ENCODE results near the gene KDM2A.
"Not testable (repeated sequence)": the region's sequence is repeated elsewhere in the genome, so short reads cannot be mapped to it uniquely, and the experiment has no call there.

Gene KDM2A

GRCh38 chr11:67105964-67106363 is 13.1 kb upstream of the KDM2A start:
- H3K9me3 Mint-ChIP-seq: no peaks in the 10 kb centered on the region
- no peak overlapping the region for H3K4me3 Mint-ChIP-seq
- DNase-seq (ENCODE audit: low spot score in 2 of 2) (no peak), ATAC-seq (no peak)
- no peaks in the 10 kb centered on the region for H3K36me3 Mint-ChIP-seq
- peaks cover 8% of the 10 kb centered on the region for H3K4me1 Mint-ChIP-seq
- H3K27ac Mint-ChIP-seq: no peak overlapping the region

- ATAC-seq (no peak), DNase-seq (ENCODE audit: low spot score in 2 of 2) (no peak)
- Mint-ChIP-seq H3K4me1 (peaks cover 13% of the 10 kb centered on the region), H3K9me3 (no peaks in the 10 kb centered on the region), H3K27ac (no peak overlapping the region), H3K4me3 (no peak overlapping the region), H3K36me3 (no peaks in the 10 kb centered on the region)
These were observed 7.8 kb upstream of the KDM2A start for GRCh38 chr11:67111261-67111660.

GRCh38 chr11:67113231-67113721 is 5.8 kb upstream of the KDM2A start:
- peak overlapping the region; percentile 19 for H3K4me3 Mint-ChIP-seq
- no peaks in the 10 kb centered on the region for H3K9me3 Mint-ChIP-seq
- H3K4me1 Mint-ChIP-seq: peaks cover 13% of the 10 kb centered on the region
- no peaks in the 10 kb centered on the region for H3K36me3 Mint-ChIP-seq
- peak overlapping the region; percentile 48 for H3K27ac Mint-ChIP-seq
- ATAC-seq (peak; percentile 17), DNase-seq (ENCODE audit: low spot score in 2 of 2) (peak in 1 of 2 donors; percentile 57)

GRCh38 chr11:67114275-67114896 is 4.7 kb upstream of the KDM2A start:
- H3K36me3 Mint-ChIP-seq: peaks cover 11% of the 10 kb centered on the region
- H3K4me1 Mint-ChIP-seq: peaks cover 13% of the 10 kb centered on the region
- H3K9me3 Mint-ChIP-seq: no peaks in the 10 kb centered on the region
- H3K4me3 Mint-ChIP-seq: no peak overlapping the region
- ATAC-seq: no peak
- no peak overlapping the region for H3K27ac Mint-ChIP-seq
- DNase-seq (ENCODE audit: low spot score in 2 of 2): no peak

GRCh38 chr11:67116758-67117105 is 2.3 kb upstream of the KDM2A start:
- Mint-ChIP-seq H3K27ac (no peak overlapping the region), H3K4me1 (peaks cover 22% of the 10 kb centered on the region)
- ATAC-seq: no peak

GRCh38 chr11:67117176-67117575 is 1.9 kb upstream of the KDM2A start:
- Mint-ChIP-seq H3K4me1 (peaks cover 26% of the 10 kb centered on the region), H3K4me3 (peak overlapping the region; percentile 98), H3K36me3 (peaks cover 37% of the 10 kb centered on the region), H3K9me3 (no peaks in the 10 kb centered on the region), H3K27ac (peak overlapping the region; percentile 58)
- no peak for DNase-seq (ENCODE audit: low spot score in 2 of 2)
- ATAC-seq: no peak

More at GRCh38 chr11:67116758-67117105, 2.3 kb upstream of the KDM2A start:
- Mint-ChIP-seq H3K36me3 (peaks cover 33% of the 10 kb centered on the region), H3K9me3 (no peaks in the 10 kb centered on the region), H3K4me3 (no peak overlapping the region)
- no peak for DNase-seq (ENCODE audit: low spot score in 2 of 2)

DNA sequence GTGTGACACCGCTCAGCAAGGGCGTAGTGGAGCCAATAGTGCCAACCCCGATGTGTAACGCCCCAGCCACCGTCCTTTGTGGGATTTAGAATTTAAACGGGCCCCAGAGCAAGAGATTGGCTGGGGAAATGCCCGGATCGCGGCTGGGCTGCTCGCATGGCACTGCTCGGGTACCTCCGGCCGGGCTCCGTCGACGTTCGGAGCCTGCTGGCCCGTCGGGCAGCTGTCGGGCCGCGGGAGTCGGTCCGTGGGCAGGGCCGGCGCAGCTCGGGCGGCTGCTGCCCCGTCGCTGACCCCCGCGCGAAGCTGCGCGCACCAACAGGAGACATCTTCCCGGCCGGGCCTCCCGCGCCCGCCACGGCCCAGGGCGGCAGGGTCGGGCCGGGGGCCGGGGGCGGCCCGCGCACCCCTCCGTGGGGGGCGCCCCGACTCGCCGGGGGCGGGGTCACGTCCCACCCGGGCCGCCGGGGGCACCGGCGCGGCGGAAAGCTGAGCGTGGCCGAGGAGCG is 1.3 kb upstream of the KDM2A start:
- Mint-ChIP-seq H3K36me3 (peaks cover 43% of the 10 kb centered on the region), H3K9me3 (no peaks in the 10 kb centered on the region), H3K4me1 (peaks cover 26% of the 10 kb centered on the region), H3K27ac (peak overlapping the region; percentile 58), H3K4me3 (peak overlapping the region; percentile 98)
- ATAC-seq (peak; percentile 14), DNase-seq (ENCODE audit: low spot score in 2 of 2) (peak; percentile 36 to 77)

- H3K9me3 Mint-ChIP-seq: no peaks in the 10 kb centered on the region
- peak overlapping the region; percentile 98 for H3K4me3 Mint-ChIP-seq
- ATAC-seq (peak; percentile 39), DNase-seq (ENCODE audit: low spot score in 2 of 2) (peak; percentile 53 to 85)
- H3K27ac Mint-ChIP-seq: peak overlapping the region; percentile 97
- peaks cover 48% of the 10 kb centered on the region for H3K36me3 Mint-ChIP-seq
- H3K4me1 Mint-ChIP-seq: peaks cover 23% of the 10 kb centered on the region
These were observed 789 bp upstream of the KDM2A start for GRCh38 chr11:67118181-67118766.

DNA sequence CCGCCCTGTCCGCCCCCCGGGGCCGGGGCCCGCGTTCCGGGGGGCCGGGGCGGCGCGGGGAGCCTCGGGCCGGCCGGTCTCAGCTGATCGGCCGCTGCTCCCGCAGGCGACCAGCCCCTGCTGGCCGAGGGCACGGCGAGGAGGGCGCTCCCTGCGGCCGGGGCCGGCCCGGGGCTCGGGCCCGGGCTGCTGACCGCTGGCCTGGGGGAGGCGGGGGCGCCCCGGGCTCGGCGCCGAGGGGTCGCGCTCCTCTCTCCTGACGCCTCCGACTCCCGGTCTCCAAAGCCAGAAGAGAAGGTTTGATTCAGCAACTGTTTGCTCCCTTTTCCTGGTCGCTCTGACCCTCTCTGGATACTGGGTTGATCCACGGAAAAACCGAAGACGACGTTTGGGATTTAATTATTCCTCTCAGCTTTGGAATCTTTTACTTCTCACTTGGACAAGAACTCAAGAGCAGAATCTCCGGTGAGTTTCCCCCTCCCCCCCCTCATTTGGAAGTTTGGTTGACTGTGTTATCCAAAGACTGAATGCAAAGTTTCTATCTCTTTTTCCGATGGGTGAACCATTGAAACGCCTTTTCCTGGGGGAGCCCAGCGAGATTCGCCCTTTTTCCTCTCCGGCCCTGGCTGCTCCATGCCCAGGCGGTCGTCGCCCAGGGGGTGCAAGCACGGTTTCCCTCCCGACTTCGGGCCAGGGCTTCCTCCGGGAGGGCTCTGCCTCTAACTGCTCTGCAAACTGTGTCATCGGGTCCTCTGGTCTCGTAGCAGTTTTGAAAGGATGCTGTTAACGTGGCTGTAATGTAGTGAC is 725 bp downstream of the KDM2A start:
- H3K27ac Mint-ChIP-seq: peak overlapping the region; percentile 97
- H3K4me3 Mint-ChIP-seq: peak overlapping the region; percentile 98
- H3K9me3 Mint-ChIP-seq: no peaks in the 10 kb centered on the region
- H3K4me1 Mint-ChIP-seq: peaks cover 13% of the 10 kb centered on the region
- DNase-seq (ENCODE audit: low spot score in 2 of 2): peak in 1 of 2 donors; percentile 71
- ATAC-seq: no peak
- peaks cover 63% of the 10 kb centered on the region for H3K36me3 Mint-ChIP-seq

DNA sequence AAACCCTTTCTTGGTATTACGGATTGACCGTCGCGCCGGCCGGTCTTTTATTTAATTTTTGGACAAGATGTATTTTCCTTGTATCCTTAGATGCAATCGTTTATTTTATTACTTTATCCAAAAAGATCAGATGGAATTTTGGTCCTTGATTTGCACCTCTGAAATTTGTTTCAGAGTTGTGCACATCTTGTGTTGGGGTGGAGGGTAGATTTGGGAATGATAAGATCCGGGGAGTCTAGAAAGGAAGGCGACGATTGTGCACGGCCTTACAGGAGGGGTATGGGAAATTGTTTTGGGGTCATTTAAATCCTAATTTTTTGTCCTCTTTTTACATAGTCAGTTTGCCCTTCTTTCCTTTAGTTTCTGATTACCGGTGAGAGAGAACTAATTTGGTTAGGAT is 1.4 kb downstream of the KDM2A start:
- Mint-ChIP-seq H3K36me3 (peaks cover 70% of the 10 kb centered on the region), H3K9me3 (no peaks in the 10 kb centered on the region), H3K4me1 (peaks cover 13% of the 10 kb centered on the region), H3K27ac (peak overlapping the region; percentile 97), H3K4me3 (peak overlapping the region; percentile 98)
- DNase-seq (ENCODE audit: low spot score in 2 of 2): no peak
- no peak for ATAC-seq

- no peak for ATAC-seq
- Mint-ChIP-seq H3K9me3 (no peaks in the 10 kb centered on the region), H3K4me3 (peak overlapping the region; percentile 98), H3K27ac (peak overlapping the region; percentile 97), H3K4me1 (peaks cover 13% of the 10 kb centered on the region), H3K36me3 (peaks cover 76% of the 10 kb centered on the region)
- peak in 1 of 2 donors; percentile 57 for DNase-seq (ENCODE audit: low spot score in 2 of 2)
These were observed 2.0 kb downstream of the KDM2A start for GRCh38 chr11:67120881-67121710.

DNA sequence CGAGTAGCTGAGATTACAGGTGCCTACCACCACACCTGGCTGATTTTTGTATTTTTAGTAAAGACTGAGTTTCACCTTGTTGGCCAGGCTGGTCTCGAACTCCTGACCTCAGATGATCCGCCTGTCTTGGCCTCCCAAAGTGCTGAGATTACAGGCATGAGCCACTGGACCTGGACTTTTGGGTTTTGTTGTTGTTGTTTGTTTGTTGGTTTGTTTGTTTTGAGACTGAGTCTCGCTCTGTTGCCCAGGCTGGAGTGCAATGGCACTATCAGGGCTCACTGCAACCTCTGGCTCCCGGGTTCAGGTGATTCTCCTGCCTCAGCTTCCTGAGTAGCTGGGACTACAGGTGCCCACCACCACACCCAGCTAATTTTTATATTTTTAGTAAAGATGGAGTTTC is 4.7 kb downstream of the KDM2A start:
- Mint-ChIP-seq H3K4me1 (peaks cover 15% of the 10 kb centered on the region), H3K36me3 (peaks cover 99% of the 10 kb centered on the region)
- H3K9me3 Mint-ChIP-seq; ATAC-seq; DNase-seq (ENCODE audit: low spot score in 2 of 2); H3K27ac Mint-ChIP-seq; H3K4me3 Mint-ChIP-seq: not testable (repeated sequence)

GRCh38 chr11:67126243-67126642 is 7.2 kb downstream of the KDM2A start:
- not testable (repeated sequence) for H3K4me3 Mint-ChIP-seq; DNase-seq (ENCODE audit: low spot score in 2 of 2)
- H3K27ac Mint-ChIP-seq: peak overlapping the region; percentile 20

DNA sequence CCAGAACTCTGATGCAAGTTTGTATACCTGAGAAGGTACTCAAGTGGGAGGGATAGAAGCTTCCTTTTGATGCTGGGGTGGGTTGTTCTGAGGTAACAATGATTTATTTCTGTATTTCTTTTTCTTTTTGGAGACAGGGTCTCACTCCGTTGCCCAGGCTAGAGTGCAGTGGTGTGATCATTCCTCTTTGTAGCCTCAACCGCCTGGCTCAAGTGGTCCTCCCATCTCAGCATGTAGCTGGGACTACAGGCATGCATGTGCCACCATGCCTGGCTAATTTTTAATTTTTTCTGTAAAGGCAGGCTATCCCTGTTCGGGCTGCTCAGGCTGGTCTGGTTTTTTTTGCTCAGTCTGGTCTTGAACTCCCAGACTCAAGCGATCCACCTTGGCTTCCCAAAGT is 7.9 kb downstream of the KDM2A start:
- no peak for DNase-seq (ENCODE audit: low spot score in 2 of 2)
- H3K9me3 Mint-ChIP-seq: no peaks in the 10 kb centered on the region
- no peak for ATAC-seq
- H3K4me1 Mint-ChIP-seq: peaks cover 12% of the 10 kb centered on the region
- H3K4me3 Mint-ChIP-seq: no peak overlapping the region
- peak overlapping the region; percentile 20 for H3K27ac Mint-ChIP-seq
- peaks cover 100% of the 10 kb centered on the region for H3K36me3 Mint-ChIP-seq

More at GRCh38 chr11:67126243-67126642, 7.2 kb downstream of the KDM2A start:
- H3K4me1 Mint-ChIP-seq: peaks cover 20% of the 10 kb centered on the region
- not testable (repeated sequence) for ATAC-seq, H3K9me3 Mint-ChIP-seq
- H3K36me3 Mint-ChIP-seq: peaks cover 100% of the 10 kb centered on the region

All from stimulated activated effector memory CD8-positive, alpha-beta T cell treated with anti-CD3 and anti-CD28 coated beads, Interleukin-12 subunit alpha, Interleukin-12 subunit beta, amount 100 ng/mL, for 72 hours (primary cell).